K562 (cell line): ENCODE measurements around the gene CDIPT.

Source experiments
- ADNP ChIP-seq: fragments of 200-800 bp; sonication (Bioruptor generic); IDR thresholded peaks from 2 replicates; pipeline ENCODE4 v1.6.1; 2016; ENCODE audit warnings: missing genetic modification characterization, missing compliant biosample characterization
- CHD1 ChIP-seq: fragments of 200-600 bp; sonication (generic); IDR thresholded peaks from one replicate; pipeline ENCODE4 v1.6.1; 2012; ENCODE audit warnings: mild to moderate bottlenecking, moderate library complexity, low read length, inconsistent platforms
- HDAC8 ChIP-seq: fragments of 450-650 bp; IDR thresholded peaks from 2 replicates; pipeline ENCODE4 v1.6.1; 2016; ENCODE audit warnings: mild to moderate bottlenecking, missing genetic modification characterization, moderate library complexity, missing compliant biosample characterization
- JUND ChIP-seq, 2 experiments: IDR thresholded peaks; 2 replicates in 1 of 2; 3 replicates in 1 of 2; pipeline ENCODE4 v1.6.1; 2011; ENCODE audit warnings: borderline replicate concordance in 2 of 2, low read depth in 2 of 2, low read length in 2 of 2, improper control_type of control experiment in 1 of 2, missing biosample characterization in 1 of 2, missing genetic modification characterization in 1 of 2, missing genetic modification reagents in 1 of 2
- SP2 ChIP-seq: IDR thresholded peaks from 2 replicates; pipeline ENCODE4 v1.6.1; 2011; ENCODE audit warnings: mild to moderate bottlenecking, low read depth, low read length, moderate library complexity; ENCODE audit not compliant: poor library complexity, severe bottlenecking; ENCODE audit errors: extremely low read depth

GRCh38 chr16:29907973-29908372 is 44.9 kb upstream of the CDIPT start:
- no peak for TF ChIP-seq JUND (IDR thresholded peaks at IDR 0.05; ENCODE audit: borderline replicate concordance, low read depth, low read length)
- no peak for TF ChIP-seq JUND (tag; IDR thresholded peaks at IDR 0.05; ENCODE audit: borderline replicate concordance, low read depth, low read length)
- TF ChIP-seq ADNP (tag) = no peak
- TF ChIP-seq HDAC8 (tag) = no peak
- TF ChIP-seq SP2 = no peak
- TF ChIP-seq CHD1 = no peak
